H4 (cell line): Measurements from ENCODE around the gene SLC25A21. TPM values are rescaled to one million over a fixed set of nuclear protein-coding genes. Genes with fewer than 3 reads are reported as not detected.
"Not testable (repeated sequence)": the region's sequence is repeated elsewhere in the genome, so short reads cannot be mapped to it uniquely, and the experiment has no call there.

ENCODE experiments used
- DNase-seq: peaks from one replicate; pipeline ENCODE4 v3.0.0-alpha.2; 2015; ENCODE audit warnings: low spot score
- total RNA-seq: library from RNA; depleted of rRNA; stranded (reverse); fragments of >200 nt; shearing (Covaris generic); gene quantifications from 2 replicates; pipeline ENCODE4 v1.2.3, GENCODE V29; 2014

Gene SLC25A21
- total RNA-seq, 1 experiment from 2014 or later: not detected

DNA sequence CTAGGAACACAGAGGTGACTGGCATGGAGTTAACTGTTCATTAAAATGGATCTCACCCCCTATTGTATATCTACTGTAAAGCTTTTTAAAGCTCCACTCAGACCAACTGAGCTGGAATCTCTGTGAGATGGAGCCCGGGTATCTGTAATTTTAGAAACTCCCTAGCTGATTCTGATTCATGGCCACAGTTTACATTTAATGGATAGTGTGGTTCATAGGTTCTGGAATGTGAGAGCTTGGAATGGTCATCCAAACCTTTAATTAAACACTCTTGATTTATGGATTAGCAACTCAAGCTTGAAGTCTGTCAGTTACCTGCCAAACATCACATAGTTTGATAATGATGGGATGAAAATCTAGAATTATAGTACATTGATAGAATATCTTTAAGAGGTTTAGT lies 183.8 kb downstream of the SLC25A21 start:
- DNase-seq: no peak

GRCh38 chr14:36986407-36986806 lies 186.0 kb downstream of the SLC25A21 start:
- no peak for DNase-seq

DNA sequence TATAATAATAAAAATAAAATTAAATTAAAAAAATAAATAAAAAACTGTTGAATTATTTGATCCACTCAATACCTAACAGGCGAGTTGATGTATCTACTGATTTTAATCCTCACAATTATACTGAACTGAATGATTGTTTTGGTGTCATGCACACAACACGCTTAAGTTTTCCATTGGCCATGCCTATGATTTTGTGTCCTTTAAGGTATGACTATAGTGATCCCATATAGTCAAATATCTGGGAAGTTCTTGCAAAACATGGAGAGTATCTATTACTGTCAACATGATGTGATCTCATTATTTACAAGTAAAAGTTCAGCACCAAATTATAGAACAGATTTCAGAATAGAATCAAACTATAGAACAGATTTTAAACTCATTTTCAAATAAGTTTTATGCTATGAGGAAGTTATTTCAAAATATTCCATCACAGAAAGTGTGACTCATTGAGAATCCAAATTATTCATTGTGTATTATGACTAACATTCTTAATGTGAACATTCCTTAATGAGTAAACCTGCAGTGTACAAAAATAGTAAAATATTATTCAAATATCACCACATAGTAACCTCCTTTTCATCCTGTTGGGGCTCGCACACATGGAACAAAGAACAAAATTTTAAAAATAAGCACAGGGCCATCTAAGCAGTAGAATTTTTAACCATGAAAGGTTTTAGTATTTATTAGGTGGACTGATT lies 190.4 kb downstream of the SLC25A21 start:
- DNase-seq: no peak

GRCh38 chr14:36980413-36980812 lies 192.0 kb downstream of the SLC25A21 start:
- not testable (repeated sequence) for DNase-seq

- no peak for DNase-seq
These were observed 192.5 kb downstream of the SLC25A21 start for GRCh38 chr14:36979863-36980262.

GRCh38 chr14:36976571-36977023 lies 195.8 kb downstream of the SLC25A21 start:
- peak; percentile 73 for DNase-seq

DNA sequence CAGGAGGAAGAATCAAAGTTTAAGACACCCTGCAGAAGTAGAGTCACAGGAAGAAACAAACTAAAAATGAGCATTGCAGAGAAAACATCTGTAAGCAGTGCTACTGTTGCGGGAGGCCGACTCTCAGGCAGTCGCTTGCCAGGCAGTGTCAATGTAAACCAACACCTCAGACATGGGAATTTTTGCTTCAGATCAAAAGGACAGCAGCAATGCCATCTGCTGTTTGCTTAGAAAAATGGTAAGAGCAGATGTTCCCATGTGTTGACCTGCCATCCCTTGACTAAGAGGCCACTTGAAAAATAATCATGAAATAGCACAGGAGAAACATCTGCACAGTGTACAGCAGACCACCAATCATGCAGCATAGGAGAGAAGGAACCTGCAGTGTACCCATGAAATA lies 196.6 kb downstream of the SLC25A21 start:
- peak; percentile 65 for DNase-seq

DNA sequence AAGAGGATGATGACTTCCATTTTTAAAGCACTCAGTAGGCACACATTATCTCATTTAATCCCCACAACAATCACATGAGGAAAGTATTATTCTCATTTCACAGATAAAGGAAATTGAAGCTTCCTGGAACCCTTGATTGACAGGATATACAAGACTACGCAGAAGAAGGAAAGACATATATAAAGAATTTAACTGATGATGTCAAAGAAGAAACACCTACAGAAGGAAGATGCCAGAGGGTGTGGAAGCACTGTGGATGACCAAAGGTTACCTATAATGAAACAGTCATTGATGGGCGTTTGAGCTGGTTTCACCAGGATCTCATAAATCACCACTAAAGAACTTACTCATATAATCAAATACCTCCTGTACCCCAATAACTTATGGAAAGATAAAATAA lies 197.4 kb downstream of the SLC25A21 start:
- no peak for DNase-seq

- peak; percentile 58 for DNase-seq
These were observed 198.5 kb downstream of the SLC25A21 start for GRCh38 chr14:36973806-36974442.

DNA sequence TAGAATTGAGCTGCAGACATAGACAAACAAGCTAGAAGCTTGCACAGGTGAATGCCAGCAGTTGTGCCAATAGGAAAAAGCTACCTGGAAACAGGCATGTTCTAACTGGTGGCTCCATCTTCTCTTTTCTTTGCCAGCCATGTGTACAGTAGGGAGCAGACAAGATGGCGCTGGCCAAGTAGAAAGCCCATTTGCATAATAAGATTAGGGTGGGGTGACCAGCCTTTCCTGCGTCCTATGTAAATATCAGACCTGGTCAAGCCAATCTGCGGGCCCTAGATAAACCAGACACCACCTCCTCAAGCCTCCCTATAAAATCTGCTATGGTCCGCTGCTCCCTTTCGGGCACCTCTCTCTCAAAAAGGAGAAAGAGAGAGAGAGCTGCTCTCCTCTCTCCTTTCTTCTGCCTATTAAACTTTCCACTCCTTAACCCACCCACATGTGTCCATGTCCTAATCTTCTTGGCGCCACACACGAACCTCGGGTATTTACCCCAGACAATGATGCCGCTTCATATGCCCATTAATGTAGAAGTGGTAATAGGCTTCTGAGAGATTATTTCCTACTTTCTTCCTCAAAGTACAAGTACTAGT lies 201.0 kb downstream of the SLC25A21 start:
- no peak for DNase-seq

- DNase-seq: no peak
These were observed 204.4 kb downstream of the SLC25A21 start for GRCh38 chr14:36967892-36968555.

DNA sequence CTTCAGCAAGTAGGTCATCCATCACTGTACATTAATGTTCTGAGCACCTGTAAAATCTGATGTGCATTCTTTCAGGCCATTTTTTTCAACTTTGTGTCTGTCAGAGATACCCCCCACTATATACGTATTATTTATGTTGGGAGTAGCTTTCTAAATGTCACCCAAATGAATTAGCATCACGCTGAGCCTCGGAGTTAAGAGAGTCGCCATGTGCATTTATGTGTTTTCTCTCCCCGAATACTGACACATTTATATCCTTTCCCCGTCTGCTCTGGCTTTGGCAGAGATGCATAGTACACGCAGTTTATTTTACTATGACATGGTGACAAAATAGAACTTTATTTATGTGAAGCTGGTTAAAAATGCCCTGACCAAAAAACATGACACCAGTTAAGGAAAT lies 216.4 kb downstream of the SLC25A21 start:
- DNase-seq: no peak

- DNase-seq: no peak
These were observed 217.0 kb downstream of the SLC25A21 start for GRCh38 chr14:36955376-36955775.

DNA sequence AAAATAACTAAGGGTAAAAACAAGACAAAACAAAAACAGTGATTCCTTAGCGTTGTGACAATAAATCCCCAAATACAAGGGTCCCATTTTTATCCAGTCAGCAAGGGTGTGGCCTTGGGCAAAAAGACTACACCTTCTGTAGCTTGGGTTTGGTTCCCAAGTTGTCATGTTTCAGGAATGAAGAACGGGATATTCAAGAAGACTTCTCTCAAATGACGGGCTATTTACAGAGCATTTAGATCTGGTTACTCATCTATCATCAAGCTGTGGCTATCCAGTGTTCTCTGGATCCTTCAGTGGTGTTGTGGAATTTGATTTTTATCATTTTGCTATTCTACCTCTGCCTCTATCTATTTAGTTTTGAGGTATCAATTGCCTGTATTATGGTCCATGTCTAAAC lies 219.7 kb downstream of the SLC25A21 start:
- no peak for DNase-seq

GRCh38 chr14:36951380-36951911 lies 221.0 kb downstream of the SLC25A21 start:
- no peak for DNase-seq

- no peak for DNase-seq
These were observed 221.6 kb downstream of the SLC25A21 start for GRCh38 chr14:36950812-36951211.

- DNase-seq: no peak
These were observed 223.0 kb downstream of the SLC25A21 start for GRCh38 chr14:36949371-36949770.

DNA sequence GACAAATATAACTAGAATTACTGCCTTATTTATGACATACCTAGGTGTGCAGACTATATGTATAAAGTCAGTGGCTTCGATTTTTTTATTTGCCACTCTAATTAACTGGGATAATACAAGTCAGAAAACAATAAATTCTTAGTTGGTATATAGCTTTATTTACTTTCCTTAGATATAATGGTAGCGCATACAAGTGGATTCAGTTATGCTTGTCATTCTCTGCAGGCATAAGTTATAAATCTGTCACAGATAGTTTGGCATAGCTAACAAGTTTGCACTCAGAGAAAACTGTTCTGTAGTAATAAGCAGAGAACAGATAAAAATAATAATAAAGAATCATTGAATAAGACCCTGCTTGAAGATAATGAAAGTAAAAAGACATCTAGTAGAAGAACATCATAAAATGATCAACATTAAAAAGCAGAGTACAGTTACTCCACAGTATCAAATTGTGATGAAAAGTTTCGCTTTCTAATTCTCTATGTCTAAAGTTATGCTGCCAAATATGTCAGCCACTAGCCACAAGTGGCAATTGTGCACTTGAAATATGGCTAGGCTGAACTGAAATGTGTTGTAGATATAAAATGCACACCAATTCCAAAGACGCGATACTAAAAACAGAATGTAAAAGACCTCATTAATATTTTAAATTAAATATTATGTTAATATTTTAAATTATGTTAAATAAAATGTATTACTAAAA lies 224.1 kb downstream of the SLC25A21 start:
- no peak for DNase-seq

- DNase-seq: no peak
These were observed 225.0 kb downstream of the SLC25A21 start for GRCh38 chr14:36947362-36947761.

GRCh38 chr14:36946872-36947271 lies 225.5 kb downstream of the SLC25A21 start:
- no peak for DNase-seq

DNA sequence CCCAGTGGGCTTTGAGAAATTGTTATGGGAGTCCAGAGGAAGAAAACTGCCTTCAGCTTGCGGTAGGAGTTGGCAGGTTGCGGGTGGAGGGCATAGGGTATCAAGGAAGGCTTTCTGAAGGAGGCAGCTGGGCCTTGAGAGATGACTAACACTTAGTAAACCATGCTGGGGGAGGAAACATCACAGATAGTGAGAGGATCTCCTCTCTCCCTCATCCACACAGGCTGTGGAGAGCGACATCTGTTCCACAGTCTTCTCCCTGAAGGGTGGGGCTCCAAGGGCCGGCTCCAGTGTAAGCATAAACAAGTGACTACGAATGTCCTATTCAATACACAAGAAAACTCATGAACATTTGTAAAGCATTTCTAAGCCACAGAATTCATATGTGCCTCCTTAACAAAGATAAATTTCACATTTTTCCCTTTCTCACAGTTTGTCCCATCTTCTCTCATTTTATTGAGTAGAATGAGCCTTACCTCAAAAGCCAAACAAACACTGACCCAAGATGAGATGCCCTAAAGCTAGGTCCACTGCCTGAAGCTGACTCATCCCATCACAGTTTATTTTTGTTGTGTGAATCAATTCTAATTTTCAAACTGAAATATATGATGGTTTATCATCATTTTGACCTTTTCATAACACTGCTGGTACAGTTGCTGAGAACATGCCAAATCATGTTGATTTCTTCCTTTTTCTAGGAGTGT lies 227.9 kb downstream of the SLC25A21 start:
- peak; percentile 48 for DNase-seq
